Effector CD8-positive, alpha-beta T cell (primary cell): ENCODE measurements around the gene FAM180A.

Source experiments
- DNase-seq: peaks from one replicate; lab custom pipeline; 2025; lab: John Stamatoyannopoulos, UW

The FAM180A gene

GRCh38 chr7:135771961-135772638, 23.5 kb upstream of the FAM180A start:
- DNase-seq = no peak

GRCh38 chr7:135771051-135771450, 22.4 kb upstream of the FAM180A start:
- DNase-seq = no peak

GRCh38 chr7:135770139-135770710, 21.6 kb upstream of the FAM180A start:
- no peak for DNase-seq

- DNase-seq = no peak
Observed at GRCh38 chr7:135769005-135769802, 20.6 kb upstream of the FAM180A start.

GRCh38 chr7:135768467-135768866, 19.9 kb upstream of the FAM180A start:
- no peak for DNase-seq

- DNase-seq = no peak
Observed at GRCh38 chr7:135768064-135768463, 19.5 kb upstream of the FAM180A start.

- DNase-seq = no peak
Observed at GRCh38 chr7:135763261-135763660, 14.6 kb upstream of the FAM180A start.

GRCh38 chr7:135761751-135762488, 13.3 kb upstream of the FAM180A start:
- no peak for DNase-seq

- no peak for DNase-seq
Observed at GRCh38 chr7:135759532-135759931, 10.9 kb upstream of the FAM180A start.

GRCh38 chr7:135758531-135758932, 9.9 kb upstream of the FAM180A start:
- no peak for DNase-seq

GRCh38 chr7:135757719-135758411, 9.3 kb upstream of the FAM180A start:
- DNase-seq = no peak

GRCh38 chr7:135756191-135756590, 7.6 kb upstream of the FAM180A start:
- DNase-seq = no peak

GRCh38 chr7:135755351-135755753, 6.7 kb upstream of the FAM180A start:
- no peak for DNase-seq

- DNase-seq = no peak
Observed at GRCh38 chr7:135753616-135754413, 5.2 kb upstream of the FAM180A start.

GRCh38 chr7:135747366-135747765, 1.2 kb downstream of the FAM180A start:
- no peak for DNase-seq

GRCh38 chr7:135745703-135746312, 2.8 kb downstream of the FAM180A start:
- DNase-seq = no peak

GRCh38 chr7:135744938-135745702, 3.5 kb downstream of the FAM180A start:
- no peak for DNase-seq

GRCh38 chr7:135743907-135744731, 4.5 kb downstream of the FAM180A start:
- no peak for DNase-seq

GRCh38 chr7:135742371-135742770, 6.2 kb downstream of the FAM180A start:
- DNase-seq = no peak
